Umbilical cord (tissue), 2 donors: ENCODE results near the gene RNF125. TPM values are rescaled to one million over a fixed set of nuclear protein-coding genes. Genes with fewer than 3 reads are reported as not detected.
"Not testable (repeated sequence)": the region's sequence is repeated elsewhere in the genome, so short reads cannot be mapped to it uniquely, and the experiment has no call there.

Experiments used
- DNase-seq: peaks from one replicate; pipeline ENCODE4 v3.0.0-alpha.2; 2015; ENCODE audit warnings: low spot score
- total RNA-seq: library from RNA; depleted of rRNA; stranded (reverse); fragments of >200 nt; gene quantifications from one replicate; pipeline ENCODE4 v1.2.3, GENCODE V29; 2014; ENCODE audit warnings: low replicate concordance; ENCODE audit not compliant: insufficient read depth

RNF125 gene
- total RNA-seq, 1 donor from 2014 or later, result 21.4 TPM

- no peak for DNase-seq
These were observed 7.1 kb downstream of the RNF125 start for GRCh38 chr18:32025744-32026143.

GRCh38 chr18:32026491-32027086, 8.0 kb downstream of the RNF125 start:
- DNase-seq, result no peak

DNA sequence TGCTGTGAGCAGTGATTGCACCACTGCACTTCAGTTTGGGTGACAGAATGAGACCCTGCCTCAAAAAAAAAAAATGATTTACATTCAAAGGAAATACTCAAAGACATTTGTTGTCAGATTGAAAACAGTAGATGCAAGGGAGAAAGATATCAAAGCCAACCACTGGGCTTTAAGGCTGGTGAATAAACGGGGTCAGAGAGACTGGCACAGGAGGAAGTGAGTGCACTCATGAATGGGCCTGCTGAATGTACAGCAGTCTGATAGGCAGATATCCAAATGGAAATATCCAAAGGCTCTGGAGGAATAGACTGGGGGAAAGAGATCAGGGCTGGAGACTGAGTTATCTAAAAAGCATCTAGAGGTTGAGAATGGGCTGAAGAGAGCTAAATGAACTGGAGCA, 10.9 kb downstream of the RNF125 start:
- no peak for DNase-seq

DNA sequence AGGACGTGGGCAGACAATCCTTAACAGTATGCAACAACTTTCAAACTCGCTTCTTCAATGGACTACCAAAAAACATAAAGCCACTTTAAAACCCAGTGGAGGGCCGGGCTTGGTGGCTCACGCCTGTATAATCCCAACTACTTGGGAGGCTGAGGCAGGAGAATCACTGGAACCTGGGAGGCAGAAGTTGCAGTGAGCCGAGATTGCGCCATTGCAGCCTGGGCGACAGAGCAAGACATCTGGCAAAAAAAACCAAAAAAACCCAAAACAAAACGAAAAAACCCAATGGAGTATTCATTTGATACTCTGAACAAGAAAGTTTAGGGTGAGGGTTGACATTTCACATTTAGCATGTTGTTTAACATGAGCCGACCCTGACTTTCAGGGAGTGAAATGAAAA, 14.0 kb downstream of the RNF125 start:
- no peak for DNase-seq

- DNase-seq, result no peak
These were observed 18.0 kb downstream of the RNF125 start for GRCh38 chr18:32036506-32037180.

DNA sequence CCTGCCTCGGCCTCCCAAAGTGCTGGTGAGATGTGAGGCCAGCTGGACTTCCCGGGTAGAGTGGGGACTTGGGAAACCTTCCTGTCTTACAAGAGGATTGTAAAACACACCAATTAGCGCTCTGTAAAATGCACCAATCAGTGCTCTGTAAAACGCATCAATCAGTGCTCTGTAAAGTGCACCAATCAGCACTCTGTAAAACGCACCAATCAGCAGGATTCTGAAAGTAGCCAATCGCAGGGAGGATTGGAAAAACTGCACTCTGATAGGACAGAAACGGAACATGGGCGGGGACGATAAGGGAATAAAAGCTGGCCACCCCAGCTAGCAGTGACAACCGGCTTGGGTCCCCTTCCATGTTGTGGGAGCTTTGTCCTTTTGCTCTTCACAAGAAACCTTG, 19.0 kb downstream of the RNF125 start:
- no peak for DNase-seq

DNA sequence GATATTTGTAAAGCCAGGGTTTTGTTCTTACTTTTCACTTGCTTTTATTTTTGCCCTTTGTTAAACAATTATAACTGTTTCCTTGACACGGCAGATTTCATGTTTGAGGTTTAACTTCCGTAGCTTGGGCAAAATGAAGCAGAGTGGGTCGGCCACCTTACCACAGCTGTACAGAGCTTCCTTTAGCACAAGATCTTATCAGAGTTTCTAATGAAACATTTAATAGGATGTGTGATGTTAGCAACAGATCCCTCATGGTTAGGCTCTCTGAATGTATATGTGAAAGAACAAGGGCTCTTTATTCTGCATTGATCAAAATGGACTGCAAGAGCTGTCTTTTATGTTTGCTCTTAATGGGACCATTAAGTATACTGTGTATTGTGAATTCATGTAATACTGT, 22.3 kb downstream of the RNF125 start:
- no peak for DNase-seq

GRCh38 chr18:32042337-32042736, 23.7 kb downstream of the RNF125 start:
- DNase-seq, result peak; percentile 21

DNA sequence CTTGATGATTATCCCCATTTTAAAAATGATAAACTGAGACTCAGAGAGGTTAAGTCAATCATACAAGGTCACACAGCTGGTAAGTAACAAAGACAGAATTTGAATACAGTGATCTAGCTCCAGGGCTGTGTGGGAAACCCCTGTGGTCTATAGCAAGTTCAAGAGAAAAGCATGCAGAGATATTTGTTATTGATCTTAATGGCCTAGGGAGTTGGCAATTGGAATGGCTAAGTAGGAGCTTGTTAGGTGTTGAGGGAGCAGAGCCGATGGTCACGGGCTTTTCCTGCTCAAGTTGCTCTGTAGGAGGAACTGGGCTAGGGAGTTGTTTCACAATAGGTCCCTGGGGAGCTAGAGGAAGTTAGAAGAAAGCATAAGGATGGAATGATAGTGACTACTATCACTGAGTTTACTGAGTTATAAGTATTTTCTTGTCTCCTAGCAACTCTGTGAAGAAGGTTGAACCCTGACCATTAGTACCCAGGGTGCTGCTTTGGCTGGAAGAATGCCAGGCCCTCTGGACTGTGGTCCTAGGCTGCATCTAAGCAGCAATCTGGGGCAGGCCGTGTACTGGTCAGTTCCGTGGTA, 30.0 kb downstream of the RNF125 start:
- peak; percentile 48 for DNase-seq

GRCh38 chr18:32049393-32050171, 31.0 kb downstream of the RNF125 start:
- DNase-seq, result peak; percentile 14

GRCh38 chr18:32056613-32057358, 38.2 kb downstream of the RNF125 start:
- DNase-seq, result no peak

DNA sequence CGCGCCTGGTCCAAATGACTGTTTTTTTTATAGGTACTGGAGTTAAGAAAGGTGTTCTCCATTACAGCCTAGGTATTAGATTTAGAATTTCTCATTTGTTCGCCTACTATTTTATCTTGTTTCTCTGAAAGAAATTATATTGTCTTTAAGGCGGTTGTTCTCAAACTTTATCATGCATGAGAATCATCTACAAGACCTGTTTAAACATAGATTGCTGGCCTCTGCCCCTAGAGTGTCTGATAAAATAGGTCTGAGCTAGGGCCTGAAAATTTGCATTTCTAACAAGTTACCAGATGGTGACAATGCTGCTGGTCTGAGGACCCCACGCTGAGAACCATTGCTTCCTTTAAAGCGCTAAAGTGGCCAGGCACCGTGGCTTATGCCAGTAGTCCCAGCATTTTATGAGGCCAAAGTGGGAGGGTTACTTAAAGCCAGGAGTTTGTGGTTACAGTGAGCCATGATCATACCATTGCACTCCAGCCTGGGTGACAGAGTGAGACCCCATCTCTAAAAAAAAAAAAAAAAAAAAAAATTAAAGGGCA, 39.1 kb downstream of the RNF125 start:
- no peak for DNase-seq

DNA sequence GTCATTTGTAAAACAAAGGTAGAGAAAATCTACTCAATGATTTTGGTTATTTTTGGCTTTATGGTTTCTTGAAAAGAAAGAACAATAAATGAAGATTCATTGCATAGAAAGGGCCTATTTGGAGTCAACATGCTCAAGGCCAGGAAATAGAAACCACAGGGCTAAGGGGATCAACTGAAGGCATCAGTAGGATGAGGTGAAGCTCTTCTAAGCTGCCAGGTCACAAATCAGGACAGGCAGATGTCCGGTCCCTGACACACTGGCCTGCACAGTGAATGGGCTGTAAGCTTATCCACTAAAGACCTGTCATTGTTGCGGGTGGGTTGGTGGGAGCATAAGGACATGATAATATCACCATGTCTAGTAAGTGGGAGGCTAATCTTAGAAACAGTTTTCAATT, 41.4 kb downstream of the RNF125 start:
- no peak for DNase-seq

- DNase-seq, result no peak
These were observed 48.9 kb downstream of the RNF125 start for GRCh38 chr18:32067375-32068167.

GRCh38 chr18:32072321-32072720, 53.7 kb downstream of the RNF125 start:
- DNase-seq, result no peak

DNA sequence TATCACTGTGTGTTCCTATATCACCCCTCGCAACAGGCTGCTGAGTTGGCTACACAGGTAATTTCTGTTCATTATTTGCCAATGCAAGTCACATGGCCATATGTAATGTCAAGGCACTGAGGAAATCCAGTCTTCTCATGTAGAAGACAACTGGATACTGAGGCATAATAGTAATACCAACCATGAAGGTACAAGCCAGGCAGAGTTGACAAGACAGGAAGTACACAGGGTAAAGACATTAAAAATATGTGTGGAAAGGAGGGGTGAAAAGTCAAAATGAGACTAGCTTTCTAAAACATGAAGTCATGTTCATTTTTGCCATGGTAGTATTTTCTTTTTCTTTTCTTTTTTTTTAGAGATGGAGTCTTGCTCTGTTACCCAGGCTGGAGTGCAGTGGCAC, 55.6 kb downstream of the RNF125 start:
- no peak for DNase-seq

DNA sequence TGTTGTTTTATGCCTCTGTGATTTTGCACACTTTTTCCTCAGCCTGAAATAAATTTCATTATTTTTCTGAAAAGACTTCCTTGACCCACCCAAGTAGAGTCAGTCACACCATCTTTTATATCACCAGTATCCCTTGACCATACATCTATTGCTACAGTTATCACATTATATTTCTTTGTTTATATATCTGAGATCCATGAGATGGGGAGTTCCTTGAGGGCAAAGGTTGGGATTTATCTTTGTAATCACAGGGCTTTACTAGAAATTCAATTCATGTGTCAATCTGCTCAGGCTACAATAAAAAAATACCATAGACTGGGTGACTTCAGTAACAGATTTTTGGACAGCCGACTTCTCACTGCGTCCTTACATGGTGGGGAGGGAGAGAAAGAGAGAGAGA, 60.2 kb downstream of the RNF125 start:
- no peak for DNase-seq

- no peak for DNase-seq
These were observed 63.3 kb downstream of the RNF125 start for GRCh38 chr18:32081881-32082280.

GRCh38 chr18:32083781-32084180, 65.2 kb downstream of the RNF125 start:
- DNase-seq, result no peak

DNA sequence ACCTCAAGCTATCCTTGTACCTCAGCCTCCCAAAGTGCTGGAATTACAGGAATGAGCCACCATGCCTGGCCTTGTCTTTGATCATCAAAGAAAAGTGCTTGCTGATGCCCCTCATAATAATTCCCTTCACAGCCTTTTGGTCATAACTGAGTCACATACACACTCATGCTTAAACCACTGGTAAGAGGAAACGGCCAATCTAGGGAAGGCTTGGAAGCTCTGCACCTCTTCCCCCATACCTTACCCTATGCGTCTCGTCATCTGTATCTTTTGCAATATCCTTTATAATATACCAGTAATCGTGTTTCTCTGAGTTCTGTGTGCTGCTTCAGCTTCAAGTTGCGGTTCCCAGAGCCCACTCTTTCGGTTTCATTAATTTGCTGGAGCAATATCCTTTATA, 68.3 kb downstream of the RNF125 start:
- no peak for DNase-seq

DNA sequence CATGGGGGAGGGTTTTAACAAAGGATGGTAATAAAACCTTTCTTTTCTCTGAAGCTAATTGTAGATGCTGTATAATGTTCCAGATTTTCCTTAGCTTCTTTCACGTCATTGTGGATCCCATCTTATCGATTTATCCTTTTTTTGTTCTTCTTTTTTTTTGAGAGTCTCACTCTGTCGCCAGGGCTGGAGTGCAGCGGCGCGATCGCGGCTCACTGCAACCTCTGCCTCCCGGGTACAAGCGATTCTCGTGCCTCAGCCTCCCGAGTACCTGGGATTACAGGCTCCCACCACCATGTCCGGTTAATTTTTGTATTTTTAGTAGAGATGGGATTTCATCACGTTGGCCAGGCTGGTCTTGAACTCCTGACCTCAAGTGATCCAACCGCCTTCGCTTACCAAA, 72.2 kb downstream of the RNF125 start:
- DNase-seq, result not testable (repeated sequence)
